SU-DHL-6 (cell line): ENCODE data around the gene PDAP1.

ENCODE experiments used
- H2AFZ ChIP-seq: fragments of 200-600 bp; sonication (generic); 2 replicates; pipeline ENCODE4 v1.6.1; 2014; ENCODE audit warnings: low read depth, mild to moderate bottlenecking, moderate library complexity, mixed read lengths, antibody characterized with exemption, low read length; ENCODE audit not compliant: severe bottlenecking
- H3F3A ChIP-seq: fragments of 200-600 bp; shearing (Covaris generic); 2 replicates; pipeline ENCODE4 v1.6.0; 2016; ENCODE audit warnings: antibody characterized with exemption, mild to moderate bottlenecking; ENCODE audit not compliant: insufficient read depth
- H3K27ac ChIP-seq: fragments of 200-600 bp; sonication (generic); 2 replicates; pipeline ENCODE4 v1.5.1; 2016; ENCODE audit warnings: low read depth, mild to moderate bottlenecking, low read length, moderate library complexity, mixed read lengths
- H3K27me3 ChIP-seq: fragments of 200-600 bp; sonication (generic), shearing (Covaris generic); 2 replicates; pipeline ENCODE4 v1.6.0; 2014; ENCODE audit warnings: mild to moderate bottlenecking, low read length
- H3K36me3 ChIP-seq: fragments of 200-600 bp; sonication (generic); 2 replicates; pipeline ENCODE4 v1.6.1; 2014; ENCODE audit warnings: mild to moderate bottlenecking, low read length, mixed read lengths
- H3K4me2 ChIP-seq: fragments of 300-600, 200-600 bp; shearing (Covaris generic), sonication (generic); 2 replicates; pipeline ENCODE4 v1.6.0; 2014; ENCODE audit warnings: low read length, low read depth, mild to moderate bottlenecking; ENCODE audit not compliant: poor library complexity, severe bottlenecking
- H3K4me3 ChIP-seq: fragments of 200-600 bp; sonication (generic); 2 replicates; pipeline ENCODE4 v1.5.1; 2014; ENCODE audit warnings: antibody characterized with exemption, low read length, mild to moderate bottlenecking, mixed read lengths; ENCODE audit not compliant: insufficient read depth, poor library complexity, severe bottlenecking
- H3K79me2 ChIP-seq: fragments of 200-600 bp; sonication (generic); 2 replicates; pipeline ENCODE4 v1.6.1; 2014; ENCODE audit warnings: mild to moderate bottlenecking, low read length, moderate library complexity; ENCODE audit not compliant: insufficient read depth
- H3K9ac ChIP-seq: fragments of 200-600 bp; sonication (generic); 2 replicates; pipeline ENCODE4 v1.7.0; 2014; ENCODE audit warnings: mild to moderate bottlenecking, low read length
- H3K9me2 ChIP-seq: fragments of 200-600 bp; sonication (generic); replicated peaks from 2 replicates; pipeline ENCODE4 v1.6.1; 2014; ENCODE audit warnings: low read length; ENCODE audit not compliant: insufficient read depth
- H3K9me3 ChIP-seq: fragments of 200-600 bp; sonication (generic); 2 replicates; pipeline ENCODE4 v1.6.1; 2014; ENCODE audit warnings: low read length, mixed read lengths; ENCODE audit not compliant: insufficient read depth
- H4K20me1 ChIP-seq: fragments of 200-600 bp; sonication (generic); 2 replicates; pipeline ENCODE4 v1.6.1; 2014; ENCODE audit warnings: low read depth, mild to moderate bottlenecking, antibody characterized with exemption, low read length, moderate library complexity, mixed read lengths
- EZH2phosphoT487 ChIP-seq: fragments of 200-600 bp; sonication (generic), shearing (Covaris generic); conservative IDR thresholded peaks from 2 replicates; pipeline ENCODE4 v1.6.1; 2018; ENCODE audit warnings: mild to moderate bottlenecking, antibody characterized with exemption, low read length, moderate library complexity, mixed read lengths
- TF ChIP-seq, protein P1 (sequence below): fragments of 200-600 bp; sonication (generic); IDR thresholded peaks from one replicate; pipeline ENCODE4 v1.5.1; 2017; ENCODE audit warnings: antibody characterized with exemption, mild to moderate bottlenecking, low read length, moderate library complexity; ENCODE audit not compliant: insufficient read depth, poor library complexity, severe bottlenecking

Gene PDAP1

DNA sequence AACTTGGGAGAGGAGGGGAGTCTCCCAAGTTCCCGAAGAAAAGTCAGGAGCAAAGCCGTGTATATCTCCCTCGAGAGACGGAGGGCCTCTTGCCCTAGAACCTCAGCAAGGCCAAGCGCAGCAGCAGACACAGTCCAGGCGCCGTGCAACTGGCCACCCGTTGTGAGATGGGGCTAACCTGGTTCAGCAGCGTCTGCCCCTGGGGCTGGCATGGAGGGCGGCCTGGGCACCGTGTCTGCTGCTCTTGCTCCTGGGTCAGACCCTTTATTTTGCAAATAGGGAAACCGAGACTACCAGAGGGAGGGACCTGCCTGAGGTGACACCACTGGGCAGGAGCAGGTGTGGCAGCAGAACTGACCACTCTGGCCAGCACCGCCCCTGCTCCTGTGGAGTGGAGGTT, 44.1 kb upstream of the PDAP1 start:
- Histone ChIP-seq H3K9me2 (no peaks in the 10 kb centered on the region), H3K79me2 (no peaks in the 10 kb centered on the region), H2AFZ (no peak overlapping the region), H3K36me3 (peaks cover 5% of the 10 kb centered on the region; the same call in 1 of the 2 replicates), H3K27ac (no peak overlapping the region), H3K4me2 (no peak overlapping the region), H3K4me3 (no peak overlapping the region), H3K27me3 (no peaks in the 10 kb centered on the region), H3K9ac (no peak overlapping the region), H3F3A (no peaks in the 10 kb centered on the region), H3K9me3 (no peaks in the 10 kb centered on the region), H4K20me1 (no peaks in the 10 kb centered on the region)
- TF ChIP-seq EZH2phosphoT487, result no peak
- TF ChIP-seq, protein P1, sequence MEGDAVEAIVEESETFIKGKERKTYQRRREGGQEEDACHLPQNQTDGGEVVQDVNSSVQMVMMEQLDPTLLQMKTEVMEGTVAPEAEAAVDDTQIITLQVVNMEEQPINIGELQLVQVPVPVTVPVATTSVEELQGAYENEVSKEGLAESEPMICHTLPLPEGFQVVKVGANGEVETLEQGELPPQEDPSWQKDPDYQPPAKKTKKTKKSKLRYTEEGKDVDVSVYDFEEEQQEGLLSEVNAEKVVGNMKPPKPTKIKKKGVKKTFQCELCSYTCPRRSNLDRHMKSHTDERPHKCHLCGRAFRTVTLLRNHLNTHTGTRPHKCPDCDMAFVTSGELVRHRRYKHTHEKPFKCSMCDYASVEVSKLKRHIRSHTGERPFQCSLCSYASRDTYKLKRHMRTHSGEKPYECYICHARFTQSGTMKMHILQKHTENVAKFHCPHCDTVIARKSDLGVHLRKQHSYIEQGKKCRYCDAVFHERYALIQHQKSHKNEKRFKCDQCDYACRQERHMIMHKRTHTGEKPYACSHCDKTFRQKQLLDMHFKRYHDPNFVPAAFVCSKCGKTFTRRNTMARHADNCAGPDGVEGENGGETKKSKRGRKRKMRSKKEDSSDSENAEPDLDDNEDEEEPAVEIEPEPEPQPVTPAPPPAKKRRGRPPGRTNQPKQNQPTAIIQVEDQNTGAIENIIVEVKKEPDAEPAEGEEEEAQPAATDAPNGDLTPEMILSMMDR, result no peak

GRCh38 chr7:99451936-99452335, 43.5 kb upstream of the PDAP1 start:
- no peak for TF ChIP-seq EZH2phosphoT487
- TF ChIP-seq, protein P1, result no peak
- Histone ChIP-seq H3K79me2 (no peaks in the 10 kb centered on the region), H3K9ac (no peak overlapping the region), H3K27ac (no peak overlapping the region), H3F3A (no peaks in the 10 kb centered on the region), H3K4me2 (no peak overlapping the region), H3K36me3 (no peaks in the 10 kb centered on the region), H3K9me3 (no peaks in the 10 kb centered on the region), H4K20me1 (no peaks in the 10 kb centered on the region), H3K4me3 (no peak overlapping the region), H3K27me3 (no peaks in the 10 kb centered on the region), H2AFZ (no peak overlapping the region), H3K9me2 (no peaks in the 10 kb centered on the region)

DNA sequence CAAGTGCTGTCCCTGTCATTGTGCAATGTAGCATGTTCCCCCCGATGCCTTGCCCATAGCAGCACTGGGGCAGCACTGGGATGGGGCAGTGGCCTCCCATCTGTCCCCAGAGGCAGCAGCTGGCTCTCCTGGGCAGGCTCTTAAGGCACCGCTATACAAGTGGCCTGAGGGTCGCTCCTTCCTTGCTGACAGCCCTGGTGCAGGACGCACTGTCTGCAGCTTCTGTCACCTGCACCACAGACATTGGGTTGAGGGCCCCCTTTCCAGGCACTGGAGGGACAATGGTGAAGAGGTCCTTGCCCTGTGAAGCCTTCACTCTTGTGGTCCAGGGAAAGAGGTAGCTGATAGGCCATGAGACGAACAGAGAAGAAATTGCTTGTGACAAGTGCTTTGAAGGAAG, 40.9 kb upstream of the PDAP1 start:
- Histone ChIP-seq H3F3A (no peaks in the 10 kb centered on the region), H3K9me3 (no peaks in the 10 kb centered on the region), H4K20me1 (no peaks in the 10 kb centered on the region), H3K4me2 (no peak overlapping the region), H3K9ac (no peak overlapping the region), H3K9me2 (no peaks in the 10 kb centered on the region), H3K79me2 (no peaks in the 10 kb centered on the region), H3K27ac (no peak overlapping the region), H3K27me3 (no peaks in the 10 kb centered on the region), H3K4me3 (no peak overlapping the region), H2AFZ (no peak overlapping the region), H3K36me3 (peaks cover 11% of the 10 kb centered on the region; the same call in 1 of the 2 replicates)
- TF ChIP-seq, protein P1, result no peak
- no peak for TF ChIP-seq EZH2phosphoT487

GRCh38 chr7:99448855-99449254, 40.5 kb upstream of the PDAP1 start:
- TF ChIP-seq, protein P1, result no peak
- TF ChIP-seq EZH2phosphoT487, result no peak

More at GRCh38 chr7:99448855-99449254, 40.5 kb upstream of the PDAP1 start:
- Histone ChIP-seq H3K4me3 (no peak overlapping the region), H3K27ac (no peak overlapping the region), H3K9me3 (no peaks in the 10 kb centered on the region), H4K20me1 (no peaks in the 10 kb centered on the region), H3K79me2 (no peaks in the 10 kb centered on the region), H3K27me3 (no peaks in the 10 kb centered on the region), H2AFZ (no peak overlapping the region), H3K9ac (no peak overlapping the region), H3K36me3 (peaks cover 12% of the 10 kb centered on the region; the same call in 1 of the 2 replicates), H3F3A (no peaks in the 10 kb centered on the region), H3K4me2 (no peak overlapping the region), H3K9me2 (no peaks in the 10 kb centered on the region)
